HG02973 (cell line): ENCODE results near the gene BSN.
"Not testable (repeated sequence)": the region's sequence is repeated elsewhere in the genome, so short reads cannot be mapped to it uniquely, and the experiment has no call there.

ENCODE experiments used
- ATAC-seq: cut with Tn5 transposase; IDR thresholded peaks from one replicate; pipeline ENCODE4 v1.9.1; 2021; ENCODE audit warnings: moderate library complexity; ENCODE audit not compliant: unreplicated experiment

The BSN gene

DNA sequence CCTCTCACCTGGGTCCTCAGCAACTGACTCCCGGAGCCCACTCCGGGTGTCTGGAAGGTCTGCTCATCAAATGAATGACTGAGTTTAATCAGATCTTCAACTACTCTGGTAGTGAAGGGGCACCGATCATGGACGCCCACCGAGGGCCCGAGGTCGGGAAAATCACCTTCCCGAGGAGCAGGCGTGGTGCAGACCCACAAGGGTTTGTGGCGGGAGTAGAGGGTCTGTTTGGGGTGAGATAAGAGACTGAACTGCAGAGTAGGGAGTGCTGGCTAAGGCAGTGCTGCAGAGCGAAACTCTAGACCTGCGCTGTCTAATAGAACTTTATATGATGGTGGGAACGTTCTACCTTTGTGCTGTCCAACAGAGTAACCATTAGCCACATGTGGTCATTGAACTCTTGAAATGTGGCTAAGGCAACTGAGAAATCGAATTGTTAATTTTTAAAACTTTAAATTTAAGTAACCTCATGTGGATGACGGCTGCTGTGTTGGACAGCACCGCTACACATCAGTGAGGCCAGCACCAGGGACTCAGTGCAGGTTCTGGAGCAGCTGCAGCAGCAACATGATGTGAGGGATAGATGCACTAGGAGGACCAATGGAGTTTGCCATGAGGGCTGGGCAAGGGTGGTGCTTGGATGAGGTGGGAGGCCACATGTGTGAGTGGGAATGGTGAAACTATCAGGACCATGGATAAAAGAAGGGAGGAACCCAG, 135.8 kb downstream of the BSN start:
- not testable (repeated sequence) for ATAC-seq

DNA sequence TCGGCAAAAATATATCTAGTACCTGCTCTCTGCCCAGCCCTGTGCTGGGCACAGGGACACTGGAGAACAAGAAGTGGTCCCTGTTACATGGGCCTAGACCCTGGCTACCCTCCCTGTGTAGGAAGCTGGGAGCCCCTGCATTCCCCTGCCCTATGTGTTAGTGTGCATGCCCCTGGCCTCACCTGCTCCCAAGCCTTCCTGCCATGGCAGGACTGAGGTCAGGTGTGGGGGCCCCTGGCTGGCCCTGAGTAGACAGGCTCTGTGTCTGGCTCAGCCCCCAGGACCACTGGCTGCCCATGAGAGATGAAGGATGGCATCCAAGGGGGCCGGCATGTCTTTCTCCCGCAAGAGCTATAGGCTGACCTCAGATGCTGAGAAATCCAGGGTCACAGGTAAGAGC, 136.6 kb downstream of the BSN start:
- not testable (repeated sequence) for ATAC-seq

DNA sequence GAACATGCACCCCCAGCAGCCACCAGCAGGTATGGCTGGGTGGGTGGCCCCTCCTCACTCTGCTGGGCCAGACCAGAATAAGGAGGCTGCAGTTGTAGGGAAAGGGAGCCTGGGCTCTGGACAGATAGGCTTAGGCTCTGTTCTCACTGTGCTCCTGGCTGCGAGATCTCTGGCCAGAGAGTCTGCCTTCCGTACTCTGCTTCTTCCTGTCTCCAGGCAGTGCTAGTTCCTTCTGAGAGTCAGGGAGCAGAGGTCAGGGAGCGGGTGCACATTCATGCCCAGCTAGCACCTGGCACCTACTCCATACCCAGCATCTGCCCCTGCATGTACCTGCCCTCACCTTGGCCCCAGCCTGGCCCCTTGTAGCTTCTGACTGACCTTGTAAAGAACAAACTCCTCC, 137.2 kb downstream of the BSN start:
- not testable (repeated sequence) for ATAC-seq

DNA sequence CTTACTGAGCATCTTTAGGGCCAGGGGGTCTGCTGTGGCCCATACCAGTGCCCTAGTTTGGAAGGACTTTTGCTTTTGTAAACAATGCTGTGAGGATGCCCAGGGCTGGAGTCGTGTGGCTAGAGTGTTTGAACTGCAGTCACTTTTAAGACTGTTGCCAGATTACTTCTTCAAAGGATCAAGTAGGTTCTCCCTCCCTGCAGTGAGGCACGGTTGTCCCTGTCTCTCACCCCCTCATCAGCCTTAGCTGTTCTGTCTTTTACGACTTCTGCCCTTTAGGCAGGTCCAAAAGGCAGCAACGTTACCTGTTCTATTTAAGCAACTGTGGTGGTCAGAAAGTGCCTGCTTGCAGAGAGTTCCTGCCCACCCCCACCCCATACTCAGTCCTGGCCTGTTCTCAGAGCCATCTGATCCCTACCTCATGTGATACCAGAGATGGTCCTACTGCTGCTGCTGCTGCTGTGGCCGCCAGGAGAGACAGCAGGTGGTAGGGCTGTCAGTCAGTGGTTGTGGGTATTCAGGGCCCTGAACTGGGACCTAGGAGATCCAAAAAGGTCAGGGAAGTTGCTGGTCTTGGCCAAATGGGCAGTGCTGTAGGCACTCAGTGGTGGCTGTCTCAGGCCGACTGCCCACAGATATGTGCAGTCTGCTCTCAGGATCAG, 140.3 kb downstream of the BSN start:
- not testable (repeated sequence) for ATAC-seq

DNA sequence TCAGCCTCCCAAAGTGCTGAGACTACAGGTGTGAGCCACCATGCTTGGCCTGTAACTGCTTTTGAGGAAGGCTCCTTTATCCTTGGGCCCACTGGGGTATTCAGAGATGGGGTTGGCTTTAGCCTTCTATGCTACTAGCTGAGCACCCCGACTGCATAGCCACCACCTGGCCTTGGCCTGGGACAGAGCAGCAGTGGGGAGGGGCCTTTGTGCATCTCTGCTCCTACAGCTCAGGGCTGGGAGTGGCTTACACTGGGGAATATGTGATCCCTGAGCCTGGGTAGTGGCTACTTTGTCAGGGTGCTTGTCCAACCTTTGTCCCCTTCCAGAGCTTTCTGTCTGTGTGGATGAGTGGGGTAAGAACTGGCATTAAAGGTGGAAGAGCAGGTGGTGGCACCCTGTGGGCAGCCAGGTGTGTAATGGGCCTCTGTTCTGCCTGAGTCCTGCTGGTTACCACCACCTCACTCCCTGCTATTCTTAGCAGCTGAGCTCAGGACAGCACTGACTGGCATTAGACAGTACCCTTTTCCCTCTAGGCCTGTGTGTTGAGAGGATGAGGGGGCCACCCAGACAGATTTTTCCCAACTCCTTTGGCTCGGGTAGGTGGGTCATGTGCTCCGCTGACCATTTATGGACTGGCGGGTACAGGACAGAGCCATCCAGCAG, 141.2 kb downstream of the BSN start:
- ATAC-seq: not testable (repeated sequence)

DNA sequence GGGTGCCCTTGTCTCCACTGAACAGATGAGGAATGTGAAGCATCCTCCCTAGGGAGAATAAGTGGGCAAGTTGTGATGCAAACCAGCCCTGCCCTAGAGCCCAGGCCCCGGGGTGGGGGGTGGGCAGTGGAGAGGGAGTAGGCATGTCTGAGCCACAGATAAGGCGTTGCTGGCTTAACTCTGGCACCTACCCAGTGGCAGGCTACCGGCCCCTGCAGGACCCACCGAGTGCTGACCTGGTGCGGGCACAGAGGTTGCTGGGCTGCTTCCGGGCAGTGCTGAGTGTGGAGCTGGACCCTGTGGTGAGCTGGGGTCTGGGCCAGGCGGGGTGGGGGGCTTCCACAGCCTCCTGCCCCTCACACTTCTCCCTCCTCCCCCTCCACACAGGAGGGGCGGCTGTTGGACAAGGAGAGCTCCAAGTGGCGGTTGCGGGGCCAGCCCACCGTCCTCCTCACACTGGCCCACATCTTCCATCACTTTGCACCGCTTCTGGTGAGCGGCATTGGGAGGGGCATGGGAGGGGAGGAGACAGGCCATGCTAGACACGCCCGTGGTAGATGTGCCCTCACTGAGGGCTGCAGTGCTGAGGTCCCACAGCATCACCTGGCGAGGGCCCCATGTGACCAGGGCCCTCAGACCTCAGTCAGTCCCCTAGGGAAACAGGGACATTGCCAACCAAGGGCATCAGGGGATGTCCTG, 145.2 kb downstream of the BSN start:
- no peak for ATAC-seq

DNA sequence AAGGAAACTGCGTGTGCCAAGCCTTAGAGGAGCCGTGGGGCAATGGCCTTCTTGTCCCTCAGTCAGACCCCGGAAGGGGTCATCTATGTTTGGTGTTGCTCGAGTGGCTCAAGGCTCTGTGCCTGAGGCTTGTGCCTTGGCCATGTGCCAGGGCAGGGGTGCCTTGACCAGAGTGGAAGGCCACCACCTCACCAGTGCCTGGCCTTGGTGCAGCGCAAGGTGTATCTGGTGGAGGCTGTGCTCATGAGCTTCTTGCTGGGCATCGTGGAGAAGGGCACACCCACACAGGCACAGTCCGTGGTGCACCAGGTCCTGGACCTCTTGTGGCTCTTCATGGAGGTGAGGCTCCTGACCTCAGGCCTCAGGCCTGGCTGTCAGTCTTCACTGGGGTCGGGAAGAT, 145.7 kb downstream of the BSN start:
- ATAC-seq: no peak

DNA sequence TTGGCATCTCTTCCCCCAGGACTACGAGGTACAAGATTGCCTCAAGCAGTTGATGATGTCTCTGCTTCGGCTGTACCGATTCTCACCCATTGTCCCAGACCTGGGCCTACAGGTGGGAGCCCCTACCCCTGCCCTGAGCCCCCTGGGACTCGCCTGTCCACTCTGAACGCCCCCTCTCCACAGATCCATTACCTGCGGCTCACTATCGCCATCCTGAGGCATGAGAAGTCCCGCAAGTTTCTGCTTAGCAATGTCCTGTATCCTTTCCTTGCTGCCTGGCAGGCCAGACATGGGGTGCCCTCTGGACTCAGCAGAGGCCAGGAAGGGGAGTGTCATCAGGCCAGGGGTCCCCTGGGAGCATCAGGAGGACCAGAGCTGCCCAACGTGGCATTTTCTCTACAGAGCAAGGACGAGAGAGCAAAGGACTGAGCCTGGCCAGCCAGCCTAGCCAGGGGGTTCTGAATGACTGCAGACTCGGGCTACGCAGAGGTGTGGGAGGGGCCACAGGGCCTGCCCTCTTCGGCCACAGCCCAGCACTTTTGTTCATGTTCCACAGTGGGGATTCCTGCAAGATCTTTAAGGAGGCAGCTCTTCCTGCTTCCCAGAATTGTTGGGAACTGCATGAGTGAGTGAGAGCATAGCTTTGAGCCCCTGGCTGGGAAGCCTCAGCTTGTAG, 146.3 kb downstream of the BSN start:
- ATAC-seq: no peak

DNA sequence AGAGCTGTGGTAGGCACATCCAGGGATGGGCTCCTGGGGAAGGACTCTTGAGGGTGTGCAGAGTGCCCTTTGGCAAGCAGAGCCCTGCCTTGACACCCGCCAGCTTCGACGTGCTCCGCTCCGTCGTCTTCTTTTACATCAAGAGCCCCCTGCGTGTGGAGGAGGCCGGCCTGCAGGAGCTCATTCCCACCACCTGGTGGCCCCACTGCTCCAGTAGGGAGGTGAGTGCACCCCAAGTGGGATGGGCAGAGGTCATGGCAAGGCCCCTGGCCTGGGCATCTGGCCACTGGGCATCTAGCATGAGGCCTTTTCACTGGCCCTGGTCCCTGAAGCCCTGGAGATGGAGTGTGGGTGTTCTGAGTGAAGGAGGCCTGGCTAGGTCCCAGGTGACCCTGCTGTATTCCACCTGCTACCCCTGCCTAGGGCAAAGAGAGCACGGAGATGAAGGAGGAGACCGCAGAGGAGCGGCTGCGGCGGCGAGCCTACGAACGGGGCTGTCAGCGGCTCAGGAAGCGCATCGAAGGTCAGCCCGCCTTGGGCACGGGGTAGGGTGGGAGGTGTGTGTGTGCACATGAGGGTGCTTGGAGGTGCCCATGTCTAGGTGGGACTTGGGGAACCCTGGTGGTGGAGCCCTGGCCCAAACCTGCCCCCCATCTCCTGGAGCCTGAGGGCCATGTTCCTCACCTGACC, 147.3 kb downstream of the BSN start:
- no peak for ATAC-seq

DNA sequence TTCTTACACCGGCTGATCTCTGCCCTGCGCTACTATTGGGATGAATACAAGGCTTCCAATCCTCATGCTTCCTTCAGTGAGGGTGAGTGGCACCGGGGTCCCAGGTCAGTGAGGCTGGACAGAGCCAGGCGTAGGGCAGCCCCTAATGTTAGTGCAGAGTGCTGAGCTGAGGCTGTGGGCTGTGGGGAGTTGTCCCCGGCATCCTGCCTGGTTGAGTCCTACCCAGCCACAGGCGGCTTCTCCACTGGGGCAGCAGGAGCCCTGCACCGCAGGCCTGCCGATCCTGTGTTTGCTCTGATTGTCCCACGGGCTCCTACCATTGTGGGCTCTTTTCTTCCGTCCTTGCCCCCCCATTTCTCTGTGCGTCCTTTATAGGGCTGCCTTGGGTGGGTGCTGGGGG, 148.4 kb downstream of the BSN start:
- no peak for ATAC-seq

DNA sequence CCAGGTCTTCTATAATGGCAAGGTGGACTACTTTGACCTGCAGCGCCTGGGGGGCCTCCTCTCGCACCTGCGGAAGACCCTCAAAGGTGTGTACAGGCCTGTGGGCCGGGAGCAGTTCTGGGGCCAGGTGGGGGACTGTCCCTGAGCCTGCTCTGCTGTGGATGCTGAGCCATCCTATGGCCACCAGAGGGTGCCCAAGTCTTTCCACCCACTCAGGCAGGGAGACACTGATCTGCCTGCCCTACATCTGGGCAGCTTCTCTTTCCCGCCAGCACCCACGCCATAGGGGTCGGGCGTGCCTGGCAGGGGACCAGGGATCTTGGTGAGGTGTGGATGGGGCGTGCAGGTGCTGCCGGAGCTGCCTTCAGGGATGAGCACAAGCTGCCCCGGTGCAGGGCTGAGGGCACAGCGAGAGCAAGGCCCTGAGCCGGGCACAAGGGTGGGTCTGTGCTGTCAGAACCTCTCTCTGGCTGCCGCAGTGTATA, 149.2 kb downstream of the BSN start:
- no peak for ATAC-seq

DNA sequence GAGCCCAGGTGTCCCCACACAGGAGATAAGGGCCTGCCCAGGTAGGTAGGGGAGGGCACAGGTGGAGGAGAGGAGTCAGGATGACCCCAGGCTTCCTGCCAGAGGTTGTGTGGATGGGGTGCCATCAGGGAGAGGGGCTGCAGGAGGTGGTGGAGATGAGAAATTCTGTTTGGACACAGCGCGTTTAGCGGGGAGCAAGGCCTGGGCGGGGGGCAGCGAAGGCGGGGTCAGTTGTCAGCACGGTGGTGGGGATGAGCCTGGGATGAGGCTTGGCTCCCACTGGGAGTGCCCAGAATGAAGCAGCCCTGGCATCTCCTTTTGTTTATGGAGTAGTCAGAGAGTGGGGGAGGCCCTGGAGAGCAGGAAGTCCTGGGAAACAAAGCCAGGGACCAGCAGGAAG, 149.7 kb downstream of the BSN start:
- ATAC-seq: no peak

DNA sequence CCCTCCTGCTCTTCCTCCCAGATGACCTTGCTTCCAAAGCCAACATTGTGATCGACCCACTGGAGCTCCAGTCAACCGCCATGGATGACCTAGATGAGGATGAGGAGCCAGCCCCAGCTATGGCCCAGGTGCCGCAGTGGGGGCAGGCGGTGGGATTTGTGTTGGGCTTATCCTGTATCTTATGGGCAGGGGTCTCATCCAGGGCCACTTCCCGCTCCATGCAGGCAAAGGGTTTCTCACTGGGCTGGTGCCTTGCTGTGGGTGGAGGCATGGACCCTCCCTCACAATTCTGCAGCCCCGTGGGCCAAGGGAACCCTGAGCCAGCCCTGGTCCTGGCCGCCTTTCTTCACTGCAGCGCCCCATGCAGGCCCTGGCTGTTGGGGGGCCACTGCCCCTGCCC, 150.4 kb downstream of the BSN start:
- no peak for ATAC-seq

DNA sequence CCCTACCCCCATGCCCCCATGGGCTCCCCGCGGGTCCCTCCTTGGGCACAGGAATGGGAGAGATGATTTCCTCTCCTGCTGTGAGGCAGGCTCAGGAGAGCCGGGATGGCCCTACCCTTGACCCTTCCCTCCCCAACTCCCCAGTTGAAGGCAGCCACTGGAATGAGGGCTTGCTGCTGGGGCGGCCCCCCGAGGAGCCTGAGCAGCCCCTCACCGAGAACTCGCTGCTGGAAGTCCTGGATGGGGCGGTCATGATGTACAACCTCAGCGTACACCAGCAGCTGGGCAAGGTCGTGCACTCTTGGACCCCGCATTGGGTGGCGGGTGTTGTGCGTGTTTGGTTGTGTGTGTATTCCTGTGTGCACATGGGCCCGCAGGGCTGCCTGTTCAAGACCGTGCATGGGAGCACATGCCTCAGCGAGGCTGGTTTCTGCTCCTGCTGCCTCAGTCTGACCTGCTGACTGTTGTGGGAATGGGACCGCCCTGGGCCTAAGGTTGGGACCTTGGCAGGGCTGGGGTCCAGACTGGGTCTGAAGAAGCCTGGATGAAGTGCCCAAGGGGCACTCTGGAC, 151.2 kb downstream of the BSN start:
- ATAC-seq: no peak

DNA sequence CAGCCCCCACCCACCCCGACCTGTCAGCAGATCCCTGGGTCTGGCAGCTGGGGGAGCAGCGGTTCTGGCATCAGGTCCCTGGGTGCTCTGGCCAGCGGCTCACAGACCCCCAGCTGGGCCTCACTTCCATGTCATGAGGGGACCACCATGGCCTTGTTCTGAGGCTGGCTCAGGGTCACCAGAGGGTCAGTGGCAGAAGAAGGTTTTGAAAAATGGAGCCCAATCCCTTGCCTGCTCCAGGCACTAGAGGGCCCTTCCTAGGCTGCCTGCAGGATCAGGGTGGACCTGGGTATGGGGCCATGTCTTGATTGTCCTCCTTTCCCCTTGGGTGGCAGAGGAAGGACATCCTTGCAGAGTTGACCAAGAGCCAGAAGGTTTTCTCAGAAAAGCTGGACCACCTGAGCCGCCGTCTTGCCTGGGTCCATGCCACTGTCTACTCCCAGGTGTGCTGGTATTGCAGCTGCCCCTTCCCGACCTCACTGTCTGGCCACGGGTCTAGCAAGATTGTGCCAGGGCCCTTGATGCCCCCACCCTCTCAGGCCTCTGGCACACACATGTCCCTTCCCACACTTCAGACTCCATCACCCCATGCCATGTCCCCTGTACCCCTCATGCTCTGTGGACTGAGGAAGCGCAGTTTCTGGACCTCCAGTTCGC, 152.3 kb downstream of the BSN start:
- ATAC-seq: no peak

DNA sequence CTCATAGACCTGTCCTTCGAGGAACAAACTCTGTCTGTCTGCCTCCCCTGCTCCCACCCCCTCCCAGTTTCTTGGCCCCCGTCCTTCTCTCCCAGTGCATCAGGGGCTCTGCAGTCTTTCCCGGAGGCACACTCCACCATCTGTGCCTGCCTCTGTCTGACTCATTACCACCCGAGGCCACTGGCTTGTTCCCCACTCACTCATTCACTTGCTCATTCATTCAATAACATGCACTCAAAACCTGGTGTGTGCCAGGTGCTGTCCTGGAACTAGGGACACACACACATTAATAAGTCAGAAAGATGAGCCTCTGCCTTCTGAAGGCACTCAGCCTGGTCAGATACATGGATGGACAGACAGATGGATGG, 152.8 kb downstream of the BSN start:
- no peak for ATAC-seq

DNA sequence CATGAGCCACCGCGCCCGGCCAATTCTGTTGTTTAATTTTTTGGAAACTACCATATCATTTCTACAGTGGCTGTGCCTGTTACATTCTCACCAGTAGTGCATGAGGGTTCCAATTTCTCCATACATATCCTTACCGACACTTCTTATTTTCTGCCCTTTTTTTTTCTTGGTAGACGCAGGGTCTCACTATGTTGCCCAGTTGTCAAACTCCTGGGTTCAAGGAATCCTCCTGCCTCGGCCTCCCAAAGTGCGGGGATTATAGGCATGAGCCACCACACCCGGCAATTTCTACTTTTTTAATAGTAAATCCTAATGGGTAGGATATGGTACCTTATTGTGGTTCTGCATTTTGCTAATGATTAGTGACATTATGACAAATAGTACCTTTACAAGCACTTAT, 155.6 kb downstream of the BSN start:
- no peak for ATAC-seq

DNA sequence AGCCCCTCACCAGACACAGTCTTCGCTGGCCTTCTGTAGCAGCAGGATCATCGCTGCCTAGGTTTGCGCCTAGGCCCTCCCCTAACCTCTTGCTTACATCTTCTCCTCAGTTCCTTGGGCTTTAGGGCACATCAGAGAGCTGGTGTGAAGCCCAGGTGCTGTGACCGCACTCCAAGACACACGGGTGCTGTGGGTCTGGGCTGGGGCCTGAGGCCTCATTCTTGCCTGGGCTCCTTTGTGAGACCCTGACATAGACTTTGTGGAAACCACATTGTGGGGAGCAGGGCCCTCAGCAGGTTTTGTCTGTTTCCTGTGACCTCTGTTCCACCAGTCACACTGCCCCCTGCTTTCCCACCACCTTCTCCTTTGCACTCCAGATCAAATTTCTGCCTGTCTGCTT, 157.2 kb downstream of the BSN start:
- no peak for ATAC-seq

DNA sequence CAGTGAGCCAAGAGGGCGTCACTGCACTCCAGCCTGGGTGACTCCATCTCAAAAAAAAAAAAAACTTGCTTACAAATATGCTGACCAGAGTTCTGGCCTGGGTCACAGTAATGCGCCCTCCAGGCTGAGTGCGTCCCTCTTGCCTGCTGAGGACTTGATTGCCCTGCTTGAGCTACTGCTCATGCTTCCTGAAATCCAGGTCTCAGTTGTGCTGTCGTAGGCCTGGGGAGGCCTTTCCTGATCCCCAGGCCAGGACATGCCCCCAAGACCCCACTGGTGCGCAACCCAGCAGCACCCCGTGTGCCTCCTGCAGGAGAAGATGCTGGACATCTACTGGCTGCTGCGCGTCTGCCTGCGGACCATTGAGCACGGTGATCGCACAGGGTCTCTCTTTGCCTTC, 157.9 kb downstream of the BSN start:
- ATAC-seq: no peak
